ENCODE measurements around the gene CORO1C.

The CORO1C gene

GRCh38 chr12:108613548-108613947 is 117.8 kb downstream of the CORO1C start:
- no peak for FAIRE-seq

- FAIRE-seq = no peak
Measured at GRCh38 chr12:108612788-108613282, 118.5 kb downstream of the CORO1C start.

- no peak for FAIRE-seq
Measured at GRCh38 chr12:108611884-108612415, 119.4 kb downstream of the CORO1C start.

GRCh38 chr12:108610856-108611605 is 120.3 kb downstream of the CORO1C start:
- FAIRE-seq = no peak

- FAIRE-seq = no peak
Measured at GRCh38 chr12:108610336-108610815, 120.9 kb downstream of the CORO1C start.

GRCh38 chr12:108609537-108610335 is 121.6 kb downstream of the CORO1C start:
- peak; percentile 83 for FAIRE-seq

GRCh38 chr12:108608616-108609015 is 122.7 kb downstream of the CORO1C start:
- no peak for FAIRE-seq

GRCh38 chr12:108607981-108608600 is 123.2 kb downstream of the CORO1C start:
- no peak for FAIRE-seq

GRCh38 chr12:108606492-108606891 is 124.8 kb downstream of the CORO1C start:
- no peak for FAIRE-seq

- FAIRE-seq = no peak
Measured at GRCh38 chr12:108605690-108606406, 125.5 kb downstream of the CORO1C start.

- FAIRE-seq = no peak
Measured at GRCh38 chr12:108605000-108605689, 126.2 kb downstream of the CORO1C start.

- no peak for FAIRE-seq
Measured at GRCh38 chr12:108604208-108604941, 126.9 kb downstream of the CORO1C start.

GRCh38 chr12:108603743-108604142 is 127.6 kb downstream of the CORO1C start:
- no peak for FAIRE-seq

GRCh38 chr12:108602976-108603704 is 128.2 kb downstream of the CORO1C start:
- FAIRE-seq = no peak

- no peak for FAIRE-seq
Measured at GRCh38 chr12:108602209-108602705, 129.1 kb downstream of the CORO1C start.

- no peak for FAIRE-seq
Measured at GRCh38 chr12:108600702-108601007, 130.7 kb downstream of the CORO1C start.

- no peak for FAIRE-seq
Measured at GRCh38 chr12:108599948-108600701, 131.2 kb downstream of the CORO1C start.

- FAIRE-seq = no peak
Measured at GRCh38 chr12:108599541-108599940, 131.8 kb downstream of the CORO1C start.

GRCh38 chr12:108598553-108599250 is 132.6 kb downstream of the CORO1C start:
- FAIRE-seq = no peak
